Kidney capillary endothelial cell (primary cell): ENCODE measurements around the gene DERA.
A peak's percentile ranks its signal among the peaks of the same experiment; 100 is the strongest.
"Not testable (repeated sequence)": the region's sequence is repeated elsewhere in the genome, so short reads cannot be mapped to it uniquely, and the experiment has no call there.

Source experiments
- DNase-seq: peaks from one replicate; pipeline ENCODE4 v3.0.0-alpha.2; 2018; ENCODE audit warnings: low spot score

Gene DERA

DNA sequence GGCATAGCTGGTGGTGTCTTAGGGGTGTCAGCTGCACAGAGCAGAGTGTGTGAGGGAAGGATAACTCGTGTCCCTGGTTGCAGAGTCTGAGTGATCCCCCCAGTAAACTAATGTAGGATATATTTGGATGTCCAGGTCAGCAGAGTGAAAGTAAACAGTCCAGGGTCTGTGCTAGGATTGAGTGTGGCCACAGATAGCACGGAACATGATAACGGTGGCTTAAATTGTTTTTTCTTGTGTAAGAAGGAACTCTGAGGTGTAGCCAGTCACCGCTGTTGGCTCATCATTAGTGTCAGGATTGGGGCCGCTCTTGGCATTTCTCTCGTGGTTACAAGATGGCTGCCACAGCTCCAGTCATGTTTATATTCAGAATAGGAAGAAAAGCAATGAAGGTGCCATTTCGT lies 97.3 kb downstream of the DERA start:
- no peak for DNase-seq

DNA sequence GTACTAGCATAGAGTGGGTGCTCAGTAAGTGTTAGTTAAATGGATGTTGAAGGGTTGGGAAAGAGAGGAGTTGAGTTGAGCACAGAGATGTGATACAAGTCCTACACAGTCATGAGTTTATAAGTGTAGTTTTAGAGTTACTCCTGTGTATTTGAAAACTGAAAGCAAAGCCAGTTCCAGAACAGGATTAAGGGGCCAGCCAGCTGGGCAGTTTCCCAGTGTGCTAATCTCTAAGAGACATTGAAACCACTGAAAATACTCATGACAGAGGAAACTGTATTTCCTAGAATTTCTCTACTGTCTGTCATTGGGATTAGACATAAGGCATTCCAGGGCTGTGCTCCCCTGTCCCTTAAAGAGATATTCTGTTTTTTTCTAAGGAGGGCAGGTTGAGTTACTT lies 101.0 kb downstream of the DERA start:
- no peak for DNase-seq

DNA sequence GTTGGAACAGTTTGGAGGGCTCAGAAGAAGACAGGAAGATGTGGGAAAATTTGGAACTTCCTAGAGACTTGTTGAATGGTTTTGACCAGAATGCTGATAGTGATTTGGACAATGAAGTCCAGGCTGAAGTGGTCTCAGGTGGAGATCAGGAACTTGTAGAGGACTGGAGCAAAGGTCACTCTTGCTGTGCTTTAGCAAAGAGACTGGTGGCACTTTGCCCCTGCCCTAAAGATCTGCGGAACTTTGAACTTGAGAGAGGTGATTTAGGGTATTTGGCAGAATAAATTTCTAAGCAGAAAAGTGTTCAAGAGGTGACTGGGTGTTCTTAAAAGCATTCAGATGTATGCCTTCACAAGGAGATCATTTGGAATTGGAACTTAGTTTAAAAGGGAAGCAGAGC lies 102.6 kb downstream of the DERA start:
- DNase-seq = not testable (repeated sequence)

DNA sequence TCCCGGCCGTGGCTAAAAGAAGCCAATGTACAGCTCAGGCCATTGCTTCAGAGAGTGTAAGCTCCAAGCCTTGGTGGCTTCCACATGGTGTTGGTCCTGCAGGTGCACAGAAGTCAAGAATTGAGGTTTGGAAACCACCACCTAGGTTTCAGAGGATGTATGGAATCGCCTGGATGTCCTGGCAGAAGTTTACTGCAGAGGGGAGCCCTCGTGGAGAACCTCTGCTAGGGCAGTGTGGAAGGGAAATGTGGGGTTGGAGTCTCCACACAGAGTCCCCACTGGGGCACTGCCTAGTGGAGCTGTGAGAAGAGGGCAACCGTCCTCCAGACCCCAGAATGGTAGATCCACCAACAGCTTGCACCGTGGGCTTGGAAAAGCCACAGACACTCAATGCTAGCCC lies 103.3 kb downstream of the DERA start:
- not testable (repeated sequence) for DNase-seq

DNA sequence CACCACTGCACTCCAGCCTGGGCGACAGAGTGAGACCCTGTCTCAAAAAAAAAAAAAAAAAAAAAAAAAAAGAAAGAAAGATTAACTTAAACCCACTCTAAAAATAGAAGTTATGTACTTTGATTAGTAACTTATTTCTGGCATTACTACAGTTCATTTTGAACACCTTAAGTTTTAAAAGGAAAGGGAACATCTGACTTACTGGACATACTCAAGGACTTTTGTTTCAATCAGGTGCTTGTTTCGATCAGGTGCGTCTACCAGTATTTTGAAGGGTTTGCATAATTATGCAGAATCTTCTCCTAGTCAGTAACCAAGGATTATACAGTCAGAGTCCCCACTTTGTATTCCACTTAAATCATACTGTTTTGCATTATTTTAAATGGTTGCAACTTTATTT lies 105.6 kb downstream of the DERA start:
- no peak for DNase-seq

DNA sequence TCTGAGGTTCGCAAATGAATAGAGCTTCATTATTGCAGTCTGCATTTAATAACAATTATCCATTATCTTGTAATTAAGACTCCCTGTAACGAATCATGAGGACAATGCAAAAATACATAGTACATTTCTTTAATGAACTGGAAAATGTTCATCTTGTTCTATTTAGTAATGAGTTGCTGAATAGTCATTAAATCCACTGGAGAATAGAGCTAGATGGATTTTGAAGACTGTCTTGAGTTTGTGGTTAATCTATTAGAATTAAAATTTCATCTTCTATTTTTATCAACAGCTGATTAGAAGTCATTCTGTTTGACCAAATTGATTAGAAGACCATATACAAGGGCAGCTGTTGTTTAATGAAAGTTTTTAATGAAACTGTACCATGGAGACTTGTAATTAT lies 107.2 kb downstream of the DERA start:
- DNase-seq = no peak

DNA sequence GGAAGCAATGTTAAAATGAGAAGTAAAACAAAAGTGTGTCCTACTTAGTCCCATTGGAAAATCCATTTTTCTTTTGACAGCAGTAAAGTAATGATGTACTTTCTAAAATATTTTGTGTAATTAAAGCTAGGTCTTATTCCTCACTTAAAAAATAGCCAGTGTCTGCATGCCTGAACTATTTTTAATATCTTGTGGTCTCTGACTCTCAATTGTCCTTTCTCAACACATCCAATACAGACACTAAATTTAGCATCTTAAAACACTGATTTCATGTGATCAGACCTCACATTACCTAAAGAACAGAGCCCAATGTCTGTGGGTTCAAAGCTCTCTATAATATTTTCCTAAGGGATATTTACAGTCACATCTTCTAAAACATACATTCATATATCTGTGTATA lies 108.0 kb downstream of the DERA start:
- DNase-seq = no peak

DNA sequence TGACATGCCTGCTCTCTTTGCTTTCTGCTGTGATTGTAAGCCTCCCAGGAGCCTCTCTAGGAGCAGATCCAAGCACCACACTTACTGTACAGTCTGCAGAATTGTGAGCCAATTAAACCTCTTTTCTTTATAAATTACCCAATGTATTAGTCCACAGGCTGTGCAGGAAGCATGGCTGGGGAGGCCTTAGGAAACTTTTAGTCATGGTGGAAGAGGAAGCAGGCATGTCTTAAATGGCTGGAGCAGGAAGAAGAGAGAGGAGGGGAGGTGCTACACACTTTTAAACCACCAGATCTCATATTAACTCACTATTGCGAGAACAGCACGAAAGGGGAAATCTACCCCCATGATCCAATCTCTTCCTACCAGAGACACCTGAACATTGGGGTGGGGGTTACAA lies 108.9 kb downstream of the DERA start:
- peak; percentile 9 for DNase-seq

DNA sequence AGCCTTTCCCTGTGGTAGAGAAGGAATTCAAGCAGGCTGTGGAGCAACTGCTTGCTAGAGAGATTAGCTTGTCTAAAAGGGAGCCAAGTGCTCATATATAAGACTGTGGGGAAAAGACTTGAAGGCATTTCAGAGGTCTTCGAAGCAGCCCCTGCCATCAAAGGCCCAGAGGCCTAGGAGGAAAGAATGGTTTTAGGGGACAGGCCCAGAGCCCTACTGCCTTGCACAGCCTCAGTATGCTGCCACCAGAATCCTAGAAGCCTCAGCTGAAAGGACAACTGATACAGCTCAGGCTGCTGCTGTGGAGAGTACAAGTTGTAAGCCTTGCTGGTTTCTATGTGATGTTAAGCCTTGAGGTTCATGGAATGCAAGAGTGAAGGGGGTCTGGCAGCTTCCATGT lies 109.9 kb downstream of the DERA start:
- no peak for DNase-seq

DNA sequence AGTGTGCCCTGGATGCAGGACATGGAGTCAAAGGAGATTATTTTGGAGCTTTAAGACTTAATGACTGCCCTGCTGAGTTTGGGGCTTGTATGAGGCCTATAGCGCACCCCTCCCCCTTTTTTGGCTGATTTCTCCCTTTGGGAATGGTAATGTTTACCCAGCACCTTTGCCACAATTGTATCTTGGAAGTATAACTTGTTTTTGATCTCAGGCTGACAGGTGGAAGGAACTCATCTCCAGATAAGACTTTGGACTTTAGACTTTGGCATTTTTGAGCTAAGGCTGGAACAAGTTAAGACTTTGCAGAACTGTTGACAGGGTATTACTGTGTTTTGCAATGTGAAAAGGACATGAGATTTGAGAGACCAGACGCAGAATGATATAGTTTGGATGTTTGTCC lies 110.5 kb downstream of the DERA start:
- no peak for DNase-seq

DNA sequence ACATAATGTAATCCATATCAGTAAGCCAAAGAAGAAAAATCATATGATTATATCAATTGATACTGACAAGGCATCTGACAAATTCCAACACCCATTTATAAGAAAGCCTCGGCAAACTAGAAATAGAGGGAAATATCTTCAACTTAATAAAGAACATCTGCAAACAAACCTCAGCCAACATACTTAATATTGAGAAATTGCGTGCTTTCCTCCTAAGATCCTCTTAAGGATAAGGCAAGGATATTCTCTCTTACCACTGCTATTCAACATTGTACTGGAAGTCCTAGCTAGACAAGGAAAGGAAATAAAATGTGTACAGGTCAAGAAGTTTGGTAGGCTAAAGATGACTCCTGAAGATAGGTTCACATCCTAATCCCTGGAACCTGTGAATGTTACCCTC lies 115.9 kb downstream of the DERA start:
- DNase-seq = no peak

DNA sequence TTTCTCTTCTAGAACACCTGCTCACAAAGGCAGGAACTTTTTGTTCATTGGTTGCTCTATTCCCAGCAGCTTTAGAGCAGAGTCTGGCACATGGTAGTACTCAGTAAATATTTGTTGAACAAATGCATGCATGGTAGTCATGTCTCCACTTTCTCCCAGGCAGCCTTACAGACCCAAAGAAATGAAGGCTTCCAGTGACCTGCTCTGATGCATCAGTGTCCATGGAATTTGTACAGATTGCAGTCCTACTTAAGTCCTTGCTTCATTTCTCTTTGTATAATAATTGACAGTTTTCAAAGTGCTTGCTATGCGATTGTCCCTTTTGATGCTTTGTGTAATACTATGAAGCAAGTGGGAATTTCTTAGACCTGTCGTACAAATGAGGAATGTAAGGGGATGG lies 119.6 kb downstream of the DERA start:
- no peak for DNase-seq

DNA sequence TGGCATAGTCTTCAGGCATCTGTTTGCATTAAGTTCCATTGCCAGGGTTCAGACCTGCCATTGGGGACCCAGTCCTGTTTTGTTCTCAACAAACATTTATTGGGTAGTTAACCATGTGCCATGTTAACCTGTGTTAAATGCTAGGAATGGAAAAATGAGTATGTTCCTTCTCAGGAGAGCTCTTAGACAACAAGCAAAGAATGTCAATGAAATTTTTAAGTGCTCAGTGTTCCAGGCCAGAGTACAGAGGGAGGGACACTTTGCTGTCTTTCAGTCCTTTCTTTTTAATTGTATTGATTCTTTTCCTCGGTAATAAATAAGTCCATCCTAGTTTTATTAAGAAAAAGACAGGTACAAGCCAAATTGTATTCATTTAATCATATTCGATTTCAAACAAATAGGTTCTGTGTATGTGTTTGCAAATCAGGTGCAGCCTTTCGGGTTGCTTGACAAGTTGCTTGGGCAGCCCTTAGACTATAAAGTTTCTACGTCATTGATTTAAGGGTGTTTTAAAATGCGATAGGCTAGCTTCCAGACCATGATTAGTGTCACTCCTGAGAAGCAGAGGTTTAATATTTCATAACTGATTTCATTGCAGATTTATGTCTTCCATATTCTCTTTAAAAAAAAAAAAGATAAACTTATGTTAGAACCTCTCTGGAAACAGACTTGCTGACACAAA lies 123.1 kb downstream of the DERA start:
- no peak for DNase-seq

DNA sequence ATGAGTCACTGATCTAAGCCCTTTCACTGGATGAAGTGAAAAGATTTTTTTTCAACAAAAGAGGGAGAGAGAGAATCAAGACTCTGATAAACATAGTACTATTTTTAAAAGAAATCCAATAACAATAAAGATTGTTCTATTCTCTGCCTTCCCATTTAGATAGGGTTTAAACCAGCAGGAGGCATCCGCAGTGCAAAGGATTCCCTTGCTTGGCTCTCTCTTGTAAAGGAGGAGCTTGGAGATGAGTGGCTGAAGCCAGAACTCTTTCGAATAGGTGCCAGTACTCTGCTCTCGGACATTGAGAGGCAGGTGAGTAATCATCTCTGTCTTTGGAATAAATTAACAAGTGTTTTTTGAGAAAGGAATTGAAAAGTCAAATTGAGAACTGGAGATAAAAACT lies 124.9 kb downstream of the DERA start:
- no peak for DNase-seq

DNA sequence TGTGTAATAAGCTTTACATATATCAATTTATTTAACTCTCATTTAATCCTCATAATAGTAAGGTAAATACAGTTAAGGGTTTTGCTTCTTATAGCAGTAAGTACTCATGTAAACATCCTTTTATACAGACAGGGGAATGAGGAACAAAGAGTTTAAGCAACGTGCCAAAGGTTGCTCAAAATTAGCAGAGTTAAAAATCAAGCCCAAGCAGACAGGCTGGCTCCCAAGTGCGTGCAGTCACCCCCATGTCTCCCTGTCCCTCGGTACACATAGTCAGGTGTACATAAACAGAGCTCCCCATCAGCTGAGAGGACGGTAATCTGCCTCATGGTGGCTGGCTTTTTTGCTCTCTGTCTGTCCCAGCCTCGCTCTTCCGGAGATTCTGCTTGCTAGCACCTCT lies 126.4 kb downstream of the DERA start:
- DNase-seq = no peak

DNA sequence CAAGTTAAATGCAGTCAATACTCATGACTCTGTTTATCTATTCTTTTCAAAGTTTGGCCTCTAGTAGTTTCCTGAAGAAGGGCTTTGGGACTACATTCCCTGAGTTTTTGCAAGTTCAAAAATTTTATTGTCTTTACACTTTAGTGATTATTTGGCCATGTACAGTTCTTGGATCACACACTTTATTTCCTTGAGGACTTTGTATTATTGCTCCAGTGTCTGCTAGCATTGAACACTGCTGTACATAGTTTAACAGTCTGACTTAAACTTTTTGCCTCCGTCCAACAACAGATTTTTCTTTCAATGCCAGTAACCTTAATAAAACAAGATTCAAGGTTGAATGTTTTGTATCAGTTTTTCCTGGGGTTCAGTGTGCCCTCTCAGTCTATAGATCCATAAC lies 132.3 kb downstream of the DERA start:
- DNase-seq = no peak

DNA sequence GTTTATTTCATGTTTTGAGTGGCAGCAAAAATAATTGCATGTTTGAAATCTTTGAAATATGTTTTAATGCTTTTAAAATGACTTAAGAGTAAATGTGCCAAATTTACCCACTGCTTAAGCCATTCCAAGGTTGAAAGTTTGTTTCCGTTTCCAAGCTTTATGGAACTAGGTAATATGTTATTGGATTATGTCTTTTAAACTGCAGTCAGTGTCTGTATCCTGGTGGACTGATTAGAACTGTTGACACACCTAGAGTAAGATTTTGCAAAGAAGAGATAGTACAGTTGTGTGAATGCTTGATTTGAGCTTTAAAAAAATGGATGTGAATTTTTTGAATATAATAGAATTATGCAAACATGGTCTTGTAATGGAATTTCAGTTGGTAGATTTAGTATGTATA lies 135.1 kb downstream of the DERA start:
- no peak for DNase-seq

DNA sequence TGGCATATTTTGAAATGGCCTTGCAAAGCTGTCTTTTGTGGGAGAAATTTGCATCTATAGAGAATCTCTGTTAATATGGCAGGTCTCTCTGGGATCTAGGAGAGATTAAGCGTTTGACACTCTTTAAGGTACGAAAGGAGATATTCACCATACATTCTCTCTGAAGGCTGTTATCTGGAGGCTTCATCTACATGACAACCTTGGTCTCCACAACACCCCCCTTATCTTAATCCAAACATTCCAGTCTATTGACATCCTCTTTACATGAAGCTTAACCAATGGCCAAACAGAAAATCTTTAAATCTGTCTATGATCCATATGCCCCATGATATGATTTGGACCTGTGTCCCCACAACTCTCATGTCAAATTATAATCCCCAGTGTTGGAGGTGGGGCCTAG lies 137.4 kb downstream of the DERA start:
- DNase-seq = no peak

DNA sequence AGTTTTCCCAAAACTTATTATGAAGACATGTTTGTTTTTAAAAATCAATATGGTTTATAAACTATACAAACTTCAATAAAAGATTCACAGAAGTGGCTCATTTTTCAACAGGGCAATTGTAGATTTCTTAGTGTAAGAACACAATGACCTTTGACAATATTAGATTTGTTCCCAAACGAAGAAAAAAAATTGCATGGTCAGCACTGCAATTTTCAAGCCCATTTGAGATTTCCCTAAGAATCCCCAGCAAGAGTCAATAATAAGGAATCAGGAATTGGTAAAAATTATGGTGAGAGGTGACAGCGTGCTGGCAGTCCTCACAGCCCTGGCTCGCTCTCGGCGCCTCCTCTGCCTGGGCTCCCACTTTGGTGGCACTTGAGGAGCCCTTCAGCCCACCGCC lies 145.8 kb downstream of the DERA start:
- no peak for DNase-seq

DNA sequence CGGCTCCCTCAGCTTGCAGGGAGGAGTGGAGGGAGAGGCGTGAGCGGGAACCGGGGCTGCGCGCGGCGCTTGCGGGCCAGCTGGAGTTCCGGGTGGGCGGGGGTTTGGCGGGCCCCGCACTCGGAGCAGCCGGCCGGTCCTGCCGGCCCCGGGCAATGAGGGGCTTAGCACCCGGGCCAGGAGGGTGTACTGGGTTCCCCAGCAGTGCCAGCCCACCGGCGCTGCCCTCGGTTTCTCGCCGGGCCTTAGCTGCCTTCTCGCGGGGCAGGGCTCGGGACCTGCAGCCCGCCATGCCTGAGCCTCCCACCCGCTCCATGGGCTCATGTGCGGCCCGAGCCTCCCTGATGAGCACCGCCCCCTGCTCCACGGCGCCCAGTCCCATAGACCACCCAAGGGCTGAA lies 146.2 kb downstream of the DERA start:
- not testable (repeated sequence) for DNase-seq

DNA sequence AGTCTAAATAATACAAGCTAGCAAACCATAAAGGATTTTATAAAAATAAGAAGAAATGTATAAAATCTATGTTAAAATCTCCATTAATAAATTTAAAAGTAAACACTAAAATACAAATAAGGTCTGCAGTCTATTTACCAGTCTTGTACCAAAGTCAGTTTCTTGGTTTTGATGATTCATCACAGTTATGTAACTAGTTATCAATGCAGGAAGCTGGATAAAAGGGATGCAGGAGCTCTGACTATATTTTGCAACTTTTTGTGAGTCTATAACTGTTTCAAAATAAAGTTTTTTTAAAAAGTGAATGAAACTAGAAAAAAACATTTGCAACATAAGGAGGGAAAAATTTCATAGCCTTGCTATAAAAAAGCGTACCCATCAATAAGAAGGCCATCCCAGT lies 151.5 kb downstream of the DERA start:
- no peak for DNase-seq

DNA sequence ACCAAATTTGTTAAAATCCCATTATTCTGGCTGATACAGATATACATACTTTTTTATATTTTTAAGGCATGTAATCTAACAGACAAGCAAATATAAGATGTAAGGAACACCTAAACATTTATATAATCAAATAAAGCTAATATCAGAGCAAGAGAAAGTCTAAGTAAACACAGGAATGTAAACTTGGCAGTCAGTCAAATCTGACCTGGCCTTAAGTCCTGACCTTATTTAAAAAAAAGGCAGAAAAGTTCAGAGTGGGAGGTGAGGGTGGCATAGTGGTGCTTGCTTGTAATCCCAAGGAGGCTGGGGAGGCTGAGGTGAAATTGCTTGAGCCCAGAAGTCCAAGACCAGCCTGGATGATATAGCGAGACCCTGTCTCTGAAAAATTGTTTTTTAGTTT lies 152.6 kb downstream of the DERA start:
- DNase-seq = no peak

DNA sequence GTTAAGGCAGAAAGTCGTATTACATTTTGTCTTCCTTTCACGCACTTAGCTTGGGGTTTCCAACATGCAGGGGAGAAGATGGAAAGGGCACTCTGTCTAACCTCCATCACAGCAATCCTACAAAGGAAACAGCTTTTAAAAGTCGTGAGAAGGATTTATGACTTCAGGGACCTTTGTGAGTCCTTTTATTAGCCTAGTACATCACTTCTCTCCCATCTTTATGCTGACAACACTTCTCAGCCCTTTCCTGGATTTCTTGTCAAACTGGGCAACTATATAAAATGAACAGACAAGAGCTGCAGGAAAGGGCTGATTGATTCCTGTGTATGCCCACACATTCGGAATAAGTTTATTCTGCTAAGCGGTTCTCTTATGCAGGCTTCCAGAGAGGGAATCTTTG lies 159.0 kb downstream of the DERA start:
- no peak for DNase-seq

DNA sequence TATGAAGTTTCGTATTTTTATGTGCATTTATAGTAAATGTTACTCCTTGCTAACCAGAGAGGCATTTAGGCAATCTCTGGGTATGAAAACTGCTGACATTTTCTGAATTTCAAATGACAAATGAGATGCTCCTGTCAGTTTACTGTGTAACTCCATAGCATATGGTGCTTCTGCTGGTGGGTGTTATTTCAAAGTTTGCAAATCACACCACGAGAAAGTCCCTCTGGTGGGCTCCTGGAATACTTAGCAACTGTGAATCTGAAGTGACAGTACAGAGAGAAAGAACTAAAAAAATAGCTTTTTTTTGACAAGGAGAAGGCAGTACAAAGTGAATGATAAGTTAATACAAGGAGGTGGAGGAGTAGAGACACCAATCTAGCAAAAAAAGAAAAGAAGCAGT lies 161.5 kb downstream of the DERA start:
- no peak for DNase-seq

DNA sequence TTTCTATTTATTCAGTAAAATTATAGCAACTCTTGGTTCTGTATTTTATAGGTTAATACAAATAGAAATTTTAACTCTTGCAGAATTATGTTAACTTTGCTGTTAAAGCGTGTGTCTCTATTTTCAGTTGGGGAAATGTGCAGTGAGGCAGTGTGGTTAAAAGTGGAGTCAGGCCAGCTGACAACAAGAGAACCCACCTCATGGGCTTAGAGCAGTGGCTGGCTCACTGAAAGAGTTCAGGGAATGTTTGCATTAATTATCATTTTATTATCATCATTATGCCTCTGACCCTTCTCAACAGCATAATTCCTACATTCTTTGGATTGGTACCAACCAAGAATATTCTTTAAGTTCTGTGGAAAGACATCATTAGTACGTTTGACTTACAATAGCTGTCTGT lies 163.8 kb downstream of the DERA start:
- no peak for DNase-seq
